Measurements from ENCODE around the gene DNAAF5.
"Not testable (repeated sequence)": the region's sequence is repeated elsewhere in the genome, so short reads cannot be mapped to it uniquely, and the experiment has no call there.

The DNAAF5 gene

GRCh38 chr7:730501-731439, 4.3 kb downstream of the DNAAF5 start:
- DNase-seq (ENCODE audit: low read depth): no peak

- DNase-seq (ENCODE audit: low read depth): no peak
Observed at GRCh38 chr7:731440-732085, 5.1 kb downstream of the DNAAF5 start.

DNA sequence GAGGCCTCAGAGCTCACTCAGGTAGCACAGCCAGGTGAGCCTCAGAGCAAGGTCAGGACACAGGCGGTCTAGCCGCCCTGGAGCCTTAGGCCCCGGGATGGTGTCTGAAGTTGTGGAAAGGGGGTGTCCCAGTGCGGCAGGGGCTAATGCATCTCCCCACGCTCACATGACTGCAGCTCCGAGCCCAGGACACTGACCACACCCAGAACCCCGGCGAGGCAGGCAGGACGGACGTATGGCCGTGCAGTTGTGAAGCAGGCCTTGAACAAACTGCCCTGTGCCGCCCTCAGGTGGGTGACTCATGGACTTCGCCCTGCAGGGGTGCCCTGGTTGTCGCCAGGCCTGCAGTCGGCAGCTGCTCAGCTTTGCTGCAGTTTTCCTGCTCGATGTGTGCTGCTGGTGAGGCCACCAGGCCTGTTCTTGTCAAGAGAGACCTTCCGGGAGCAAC, 5.6 kb downstream of the DNAAF5 start:
- DNase-seq (ENCODE audit: low read depth): no peak

DNA sequence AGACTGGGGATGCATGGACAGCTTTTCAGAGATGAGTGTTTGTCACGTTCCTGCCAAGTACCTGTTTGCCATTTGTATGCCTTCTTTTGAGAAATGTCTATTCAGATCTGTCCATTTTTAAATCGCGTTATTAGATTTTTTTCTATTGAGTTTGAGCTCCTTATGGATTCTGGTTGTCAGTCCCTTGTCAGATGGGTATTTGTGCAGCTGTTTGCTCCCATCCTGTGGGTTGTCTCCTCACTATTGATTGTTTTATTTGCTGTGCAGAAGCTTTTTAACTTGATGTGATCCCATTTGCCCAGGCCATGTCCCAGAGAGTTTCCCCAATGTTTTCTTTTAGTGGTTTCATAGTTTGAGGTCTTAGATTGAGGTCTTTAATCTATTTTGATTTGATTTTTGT, 6.1 kb downstream of the DNAAF5 start:
- no peak for DNase-seq (ENCODE audit: low read depth)

GRCh38 chr7:734214-734613, 7.7 kb downstream of the DNAAF5 start:
- no peak for DNase-seq (ENCODE audit: low read depth)

DNA sequence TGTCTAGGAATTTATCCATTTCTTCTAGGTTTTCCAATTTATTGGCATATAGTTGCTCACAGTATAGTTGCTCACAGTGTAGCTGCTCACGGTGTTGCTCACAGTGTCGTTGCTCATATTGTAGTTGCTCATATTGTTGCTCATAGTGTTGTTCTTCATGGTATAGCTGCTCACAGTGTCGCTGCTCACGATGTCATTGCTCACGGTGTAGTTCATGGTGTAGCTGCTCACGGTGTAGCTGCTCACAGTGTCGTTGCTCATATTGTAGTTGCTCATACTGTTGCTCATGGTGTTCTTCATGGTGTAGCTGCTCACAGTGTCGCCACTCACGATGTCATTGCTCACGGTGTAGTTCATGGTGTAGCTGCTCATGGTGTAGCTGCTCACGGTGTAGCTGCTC, 8.3 kb downstream of the DNAAF5 start:
- no peak for DNase-seq (ENCODE audit: low read depth)

- no peak for DNase-seq (ENCODE audit: low read depth)
Observed at GRCh38 chr7:738241-738640, 11.7 kb downstream of the DNAAF5 start.

DNA sequence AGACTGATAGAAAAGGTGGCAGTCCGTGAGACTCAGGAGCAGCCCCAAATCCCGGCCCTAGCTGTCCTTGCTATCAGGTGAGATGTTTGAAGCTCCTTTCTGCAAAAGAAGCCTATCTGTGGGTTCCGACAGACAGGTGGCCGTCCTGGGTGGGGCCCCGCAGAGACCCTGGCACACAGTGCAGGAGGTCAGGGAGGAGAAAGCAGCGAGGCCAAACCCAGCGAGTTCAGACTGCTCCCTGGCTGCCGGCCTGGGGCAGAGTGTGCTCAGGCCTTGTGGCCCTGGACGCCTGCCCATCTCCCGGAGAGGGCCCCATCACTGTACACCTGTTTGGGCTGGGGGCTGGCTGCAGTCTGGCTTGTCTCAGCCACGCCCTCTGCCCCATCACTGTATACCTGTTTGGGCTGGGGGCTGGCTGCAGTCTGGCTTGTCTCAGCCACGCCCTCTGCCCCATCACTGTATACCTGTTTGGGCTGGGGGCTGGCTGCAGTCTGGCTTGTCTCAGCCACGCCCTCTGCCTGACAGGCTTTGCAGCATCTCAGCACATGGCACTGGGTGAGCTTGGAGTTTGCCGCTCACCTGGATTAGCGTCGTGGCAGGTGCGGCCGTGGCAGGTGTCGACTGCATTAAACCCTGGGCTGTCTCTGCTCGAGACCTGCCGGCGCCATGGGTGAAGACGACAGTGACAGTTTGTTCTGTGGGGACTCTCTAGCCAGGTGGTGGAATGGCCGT, 12.4 kb downstream of the DNAAF5 start:
- DNase-seq (ENCODE audit: low read depth): no peak

DNA sequence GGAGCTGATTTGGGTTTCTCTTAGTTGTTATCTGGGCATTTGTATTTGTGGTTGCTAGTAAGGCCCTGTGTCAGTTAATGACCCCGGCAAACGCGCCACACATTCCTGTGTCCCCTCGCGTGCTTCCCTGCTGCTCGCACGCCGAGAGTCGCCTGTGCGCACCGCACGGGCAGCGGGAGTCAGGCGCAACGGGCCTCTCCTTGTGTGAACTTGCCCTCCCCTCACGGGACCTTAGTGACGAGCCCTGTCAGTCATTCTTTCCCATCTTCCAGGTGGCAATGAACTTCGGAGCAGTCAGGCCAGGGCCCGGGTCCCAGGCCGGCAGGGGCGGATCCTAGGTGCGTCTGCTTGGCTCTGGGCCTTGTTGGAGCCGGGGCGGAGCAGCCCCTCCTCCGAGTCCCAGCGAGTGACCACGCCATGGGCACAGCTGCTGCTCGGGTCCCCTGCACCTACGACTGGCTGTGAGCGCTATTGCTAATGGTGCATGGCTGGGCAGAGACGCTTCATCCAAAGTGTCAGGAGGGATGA, 13.0 kb downstream of the DNAAF5 start:
- no peak for DNase-seq (ENCODE audit: low read depth)

GRCh38 chr7:739983-740942, 13.8 kb downstream of the DNAAF5 start:
- DNase-seq (ENCODE audit: low read depth): no peak

DNA sequence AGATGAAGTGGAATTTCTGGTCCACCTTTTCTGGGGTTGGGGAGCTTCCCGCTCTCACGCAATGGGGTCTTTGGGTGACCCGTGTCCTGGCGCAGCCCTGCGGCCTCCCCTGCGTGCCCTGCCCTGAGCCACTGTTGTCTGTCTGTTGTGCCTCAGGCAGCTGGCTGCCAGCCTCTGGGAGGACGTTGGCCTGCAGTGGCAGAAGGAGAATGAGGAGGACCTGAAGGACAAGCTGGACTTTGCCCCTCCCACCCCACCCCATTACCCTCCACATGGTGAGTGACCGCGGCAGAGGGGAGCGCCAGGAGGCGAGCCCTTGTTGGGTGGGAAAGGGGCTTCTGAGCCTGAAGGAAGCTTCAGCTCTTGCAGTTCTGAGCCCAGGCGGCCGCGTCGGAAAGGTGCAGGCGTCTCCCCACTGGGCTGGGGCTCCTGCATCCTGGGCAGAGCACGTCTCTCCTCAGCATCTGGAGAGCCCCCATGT, 14.7 kb downstream of the DNAAF5 start:
- DNase-seq (ENCODE audit: low read depth): no peak

DNA sequence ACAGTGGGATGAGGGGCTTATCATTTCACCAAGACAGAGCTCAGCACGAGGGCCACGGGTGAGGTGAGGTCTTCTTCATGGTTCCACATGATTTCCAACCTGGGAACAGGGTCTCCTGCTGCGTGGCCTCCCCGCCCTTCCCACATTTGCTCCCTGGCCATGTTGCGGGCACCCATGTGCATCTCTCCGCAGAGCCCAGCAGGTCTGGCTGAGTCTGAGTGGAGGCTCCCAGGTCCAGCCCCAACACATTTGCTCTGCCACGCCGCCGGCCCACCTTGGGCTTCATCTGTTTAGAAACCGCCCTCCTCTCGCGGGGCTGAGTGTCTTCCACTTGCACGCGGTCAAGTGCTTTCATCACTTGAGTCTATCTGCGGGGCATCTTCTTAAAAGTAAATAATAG, 15.4 kb downstream of the DNAAF5 start:
- DNase-seq (ENCODE audit: low read depth): no peak

DNA sequence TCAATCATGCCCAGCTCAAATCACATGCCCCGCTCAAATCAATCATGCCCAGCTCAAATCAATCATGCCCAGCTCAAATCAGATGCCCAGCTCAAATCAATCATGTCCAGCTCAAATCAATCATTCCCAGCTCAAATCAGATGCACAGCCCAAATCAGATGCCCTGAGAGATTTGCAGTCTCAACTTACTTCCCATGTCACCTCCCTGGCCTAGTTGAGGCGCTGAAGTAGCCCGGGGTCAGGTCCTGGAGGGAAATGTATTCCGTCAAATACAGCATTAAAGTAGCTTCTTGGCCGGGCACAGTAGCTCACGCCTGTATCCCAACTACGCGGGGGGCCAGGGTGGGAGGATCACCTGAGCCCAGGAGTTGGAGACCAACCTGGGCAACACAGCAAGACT, 16.3 kb downstream of the DNAAF5 start:
- no peak for DNase-seq (ENCODE audit: low read depth)

DNA sequence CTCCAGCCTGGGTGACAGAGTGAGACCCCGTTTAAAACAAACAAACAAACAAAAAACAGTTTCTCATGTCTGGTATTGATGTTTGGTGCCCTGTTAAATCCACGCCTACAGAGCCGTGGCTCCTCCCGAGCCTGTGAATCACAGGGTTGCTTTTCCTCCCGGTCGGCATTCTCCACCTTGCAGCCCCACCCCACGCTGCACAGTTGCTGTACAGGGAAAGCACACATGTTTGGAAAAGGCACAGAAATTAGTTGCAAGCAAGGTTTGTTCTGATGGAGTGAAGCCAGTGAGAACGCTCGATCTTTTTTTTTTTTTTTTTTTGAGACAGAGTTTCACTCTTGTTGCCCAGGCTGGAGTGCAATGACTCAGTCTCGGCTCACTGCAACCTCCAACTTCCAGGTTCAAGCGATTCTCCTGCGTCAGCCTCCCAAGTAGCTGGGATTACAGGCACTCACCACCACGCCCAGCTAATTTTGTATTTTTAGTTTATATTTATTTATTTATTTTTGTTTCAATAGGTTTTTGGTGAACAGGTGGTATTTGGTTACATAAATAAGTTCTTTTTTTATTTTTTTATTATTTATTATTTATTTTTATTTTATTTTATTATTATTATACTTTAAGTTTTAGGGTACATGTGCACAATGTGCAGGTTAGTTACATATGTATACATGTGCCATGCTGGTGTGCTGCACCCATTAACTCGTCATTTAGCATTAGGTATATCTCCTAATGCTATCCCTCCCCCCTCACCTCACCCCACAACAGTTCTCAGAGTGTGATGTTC, 17.0 kb downstream of the DNAAF5 start:
- DNase-seq (ENCODE audit: low read depth): not testable (repeated sequence)

DNA sequence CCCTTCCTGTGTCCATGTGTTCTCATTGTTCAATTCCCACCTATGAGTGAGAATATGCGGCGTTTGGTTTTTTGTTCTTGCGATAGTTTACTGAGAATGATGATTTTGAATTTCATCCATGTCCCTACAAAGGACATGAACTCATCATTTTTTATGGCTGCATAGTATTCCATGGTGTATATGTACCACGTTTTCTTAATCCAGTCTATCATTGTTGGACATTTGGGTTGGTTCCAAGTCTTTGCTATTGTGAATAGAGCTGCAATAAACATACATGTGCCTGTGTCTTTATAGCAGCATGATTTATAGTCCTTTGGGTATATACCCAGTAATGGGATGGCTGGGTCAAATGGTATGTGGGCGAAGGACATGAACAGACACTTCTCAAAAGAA, 17.6 kb downstream of the DNAAF5 start:
- not testable (repeated sequence) for DNase-seq (ENCODE audit: low read depth)

- DNase-seq (ENCODE audit: low read depth): no peak
Observed at GRCh38 chr7:744854-745430, 18.4 kb downstream of the DNAAF5 start.

GRCh38 chr7:745431-746154, 19.1 kb downstream of the DNAAF5 start:
- no peak for DNase-seq (ENCODE audit: low read depth)

GRCh38 chr7:746155-747061, 19.9 kb downstream of the DNAAF5 start:
- no peak for DNase-seq (ENCODE audit: low read depth)

Measured in stimulated activated CD8-positive, alpha-beta memory T cell treated with anti-CD3 and anti-CD28 coated beads, Interleukin-7, amount 100 ng/mL, for 24 hours (primary cell).